A673 (cell line): ENCODE data around the gene CTXN2.

Experiments used
- EZH2 ChIP-seq: fragments of 200-600 bp; sonication (generic); IDR thresholded peaks from 2 replicates; pipeline ENCODE4 v1.6.1; 2017; ENCODE audit warnings: borderline replicate concordance, low read depth, mild to moderate bottlenecking, mixed read lengths, antibody characterized with exemption, low read length; ENCODE audit not compliant: poor library complexity, severe bottlenecking
- TF ChIP-seq, protein P1 (sequence below): fragments of 300-800, 200-600 bp; sonication (generic); conservative IDR thresholded peaks from 2 replicates; pipeline ENCODE4 v1.5.1; 2017; ENCODE audit warnings: low read depth, mild to moderate bottlenecking, antibody characterized with exemption, low read length, moderate library complexity, mixed read lengths

DNA sequence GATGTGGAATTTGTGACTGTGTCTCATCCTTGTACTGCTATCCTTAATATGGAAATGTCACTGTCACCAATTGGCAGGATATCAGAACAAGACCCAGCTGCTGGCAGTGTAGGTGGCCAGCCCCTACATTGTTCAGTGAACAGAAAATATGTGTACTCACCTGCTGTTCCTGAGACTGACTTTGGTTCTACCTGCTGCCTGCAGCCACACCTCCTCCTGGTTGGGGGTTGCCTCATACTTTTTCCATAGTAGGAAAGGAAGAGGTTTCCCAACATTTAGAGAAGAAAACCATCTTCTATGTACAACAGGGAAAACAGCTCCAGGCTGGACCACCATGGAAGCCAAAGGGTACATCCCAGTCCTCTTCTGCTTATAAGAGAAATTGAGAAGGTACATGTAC is 50.5 kb downstream of the CTXN2 start:
- TF ChIP-seq, protein P1, sequence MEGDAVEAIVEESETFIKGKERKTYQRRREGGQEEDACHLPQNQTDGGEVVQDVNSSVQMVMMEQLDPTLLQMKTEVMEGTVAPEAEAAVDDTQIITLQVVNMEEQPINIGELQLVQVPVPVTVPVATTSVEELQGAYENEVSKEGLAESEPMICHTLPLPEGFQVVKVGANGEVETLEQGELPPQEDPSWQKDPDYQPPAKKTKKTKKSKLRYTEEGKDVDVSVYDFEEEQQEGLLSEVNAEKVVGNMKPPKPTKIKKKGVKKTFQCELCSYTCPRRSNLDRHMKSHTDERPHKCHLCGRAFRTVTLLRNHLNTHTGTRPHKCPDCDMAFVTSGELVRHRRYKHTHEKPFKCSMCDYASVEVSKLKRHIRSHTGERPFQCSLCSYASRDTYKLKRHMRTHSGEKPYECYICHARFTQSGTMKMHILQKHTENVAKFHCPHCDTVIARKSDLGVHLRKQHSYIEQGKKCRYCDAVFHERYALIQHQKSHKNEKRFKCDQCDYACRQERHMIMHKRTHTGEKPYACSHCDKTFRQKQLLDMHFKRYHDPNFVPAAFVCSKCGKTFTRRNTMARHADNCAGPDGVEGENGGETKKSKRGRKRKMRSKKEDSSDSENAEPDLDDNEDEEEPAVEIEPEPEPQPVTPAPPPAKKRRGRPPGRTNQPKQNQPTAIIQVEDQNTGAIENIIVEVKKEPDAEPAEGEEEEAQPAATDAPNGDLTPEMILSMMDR = no peak
- no peak for TF ChIP-seq EZH2
